ENCODE measurements around the gene UBE2L3. TPM values are rescaled to one million over a fixed set of nuclear protein-coding genes. Genes with fewer than 3 reads are reported as not detected.
A peak's percentile ranks its signal among the peaks of the same experiment; 100 is the strongest.
"Not testable (repeated sequence)": the region's sequence is repeated elsewhere in the genome, so short reads cannot be mapped to it uniquely, and the experiment has no call there.

UBE2L3 gene
- 10 to 100 TPM; 54.0 to 82.1 (median 64.7) TPM for polyA plus RNA-seq
- long read RNA-seq, donor 1, transcript UBE2L3-201 (4 exons, 3,028 nt): major isoform, 114 of 139 reads
- long read RNA-seq, donor 1, partial matches to known transcripts: 22 of 139 reads
- long read RNA-seq, donor 1, other reads (novel, unspliced or antisense): 0 of 139 reads
- long read RNA-seq, donor 2, transcript UBE2L3-201 (4 exons, 3,028 nt): major isoform, 39 of 41 reads
- long read RNA-seq, donor 2, partial matches to known transcripts: 0 of 41 reads
- long read RNA-seq, donor 2, other reads (novel, unspliced or antisense): 0 of 41 reads
- long read RNA-seq, donor 3, transcript UBE2L3-201 (4 exons, 3,028 nt): major isoform, 50 of 68 reads
- long read RNA-seq, donor 3, partial matches to known transcripts: 18 of 68 reads
- long read RNA-seq, donor 3, other reads (novel, unspliced or antisense): 0 of 68 reads
- long read RNA-seq, donor 4, partial matches to known transcripts: 0 of 2 reads
- long read RNA-seq, donor 4, other reads (novel, unspliced or antisense): 0 of 2 reads
- long read RNA-seq, donor 5, transcript UBE2L3-201 (4 exons, 3,028 nt): major isoform, 8 of 14 reads
- long read RNA-seq, donor 5, partial matches to known transcripts: 0 of 14 reads
- long read RNA-seq, donor 5, other reads (novel, unspliced or antisense): 6 of 14 reads
- long read RNA-seq, donor 6, transcript UBE2L3-201 (4 exons, 3,028 nt): major isoform, 46 of 48 reads
- long read RNA-seq, donor 6, partial matches to known transcripts: 0 of 48 reads
- long read RNA-seq, donor 6, other reads (novel, unspliced or antisense): 0 of 48 reads
- long read RNA-seq, donor 7, transcript UBE2L3-201 (4 exons, 3,028 nt): major isoform, 100 of 130 reads
- long read RNA-seq, donor 7, partial matches to known transcripts: 28 of 130 reads
- long read RNA-seq, donor 7, other reads (novel, unspliced or antisense): 0 of 130 reads
- long read RNA-seq, donor 8, transcript UBE2L3-201 (4 exons, 3,028 nt): major isoform, 5 of 5 reads
- long read RNA-seq, donor 8, partial matches to known transcripts: 0 of 5 reads
- long read RNA-seq, donor 8, other reads (novel, unspliced or antisense): 0 of 5 reads
- long read RNA-seq, donor 9, transcript UBE2L3-201 (4 exons, 3,028 nt): major isoform, 5 of 5 reads
- long read RNA-seq, donor 9, partial matches to known transcripts: 0 of 5 reads
- long read RNA-seq, donor 9, other reads (novel, unspliced or antisense): 0 of 5 reads
- long read RNA-seq, donor 10, transcript UBE2L3-201 (4 exons, 3,028 nt): major isoform, 38 of 54 reads
- long read RNA-seq, donor 10, partial matches to known transcripts: 14 of 54 reads
- long read RNA-seq, donor 10, other reads (novel, unspliced or antisense): 0 of 54 reads

DNA sequence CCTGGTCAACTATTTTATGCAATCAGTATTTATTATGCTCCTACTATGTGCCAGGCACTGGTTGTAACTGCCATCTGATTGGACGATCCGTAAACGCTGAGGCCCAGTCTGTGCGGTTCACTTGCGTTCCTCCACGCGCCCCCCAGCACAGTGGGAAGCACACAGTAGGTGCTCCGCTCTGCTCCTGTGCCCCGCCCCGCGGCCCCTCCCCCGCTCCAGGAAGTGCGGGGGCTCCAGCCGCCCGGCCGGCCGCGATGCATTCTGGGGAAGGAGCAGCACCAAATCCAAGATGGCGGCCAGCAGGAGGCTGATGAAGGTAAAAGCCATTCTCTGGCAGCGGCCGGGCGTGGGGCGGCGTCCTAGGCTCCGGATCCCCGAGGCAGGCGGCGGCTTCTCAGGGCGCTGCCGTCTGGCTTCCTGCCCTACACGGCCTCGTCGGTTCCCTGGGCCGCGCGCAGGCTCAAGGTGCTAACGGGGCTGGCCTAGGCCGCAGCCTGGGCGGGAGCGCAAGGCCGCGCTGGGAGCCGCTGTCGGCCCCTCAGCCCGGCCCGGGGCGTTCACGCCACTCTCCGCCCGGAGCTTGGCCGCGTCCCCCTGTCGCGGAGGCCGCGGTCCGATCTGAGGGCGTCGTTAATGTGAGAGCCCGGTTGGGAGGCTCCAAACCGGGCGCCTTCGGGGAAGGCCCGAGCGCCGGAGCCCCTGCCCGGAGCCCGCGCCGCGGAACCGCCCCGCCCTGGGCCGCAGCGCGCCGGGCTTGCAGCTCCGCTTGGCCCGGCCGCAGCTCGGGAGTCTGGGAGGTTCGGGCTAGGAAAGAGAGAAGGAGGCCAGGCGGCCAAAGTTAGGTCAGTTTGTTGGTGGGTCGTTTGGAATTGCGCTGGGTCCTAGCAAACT is at the start of gene UBE2L3:
UBE2L3 (plus strand) TSS at position 259 of the 891 bp plus-strand sequence; CDS start at position 290, 31 bp downstream.
- Histone ChIP-seq H3K4me1 (ENCODE audit: control insufficient read depth in 3 of 3, insufficient read depth in 2 of 3, low read depth in 1 of 3, low read length in 2 of 3) (peaks cover 0 to 18% (median 16%) of the 10 kb centered on the region in 3 donors), H3K27ac (ENCODE audit: low read depth in 1 of 3, low read length in 2 of 3) (peak within 1 kb of the TSS; percentile 93 to 96 (median 95)), H3K9me3 (ENCODE audit: control insufficient read depth in 2 of 2, insufficient read depth in 1 of 2, low read depth in 1 of 2, low read length in 1 of 2) (no peaks in the 10 kb centered on the region), H3K36me3 (ENCODE audit: control insufficient read depth in 3 of 3, insufficient read depth in 2 of 3, low read depth in 1 of 3, low read length in 3 of 3) (peaks cover 0 to 10% (median 0%) of the 10 kb centered on the region in 3 donors), H3K4me3 (ENCODE audit: low read depth in 1 of 3, low read length in 3 of 3) (peak within 1 kb of the TSS; percentile 68 to 96 (median 90)), H3K27me3 (ENCODE audit: control insufficient read depth in 3 of 3, insufficient read depth in 3 of 3, low read length in 3 of 3) (no peaks in the 10 kb centered on the region)
- DNase-seq (peak; percentile 83 to 93), FAIRE-seq (no peak)
- 0 to 1% (median 0%) methylated on average over 56 to 85 of the region's 85 CpGs for WGBS, 3 donors

DNA sequence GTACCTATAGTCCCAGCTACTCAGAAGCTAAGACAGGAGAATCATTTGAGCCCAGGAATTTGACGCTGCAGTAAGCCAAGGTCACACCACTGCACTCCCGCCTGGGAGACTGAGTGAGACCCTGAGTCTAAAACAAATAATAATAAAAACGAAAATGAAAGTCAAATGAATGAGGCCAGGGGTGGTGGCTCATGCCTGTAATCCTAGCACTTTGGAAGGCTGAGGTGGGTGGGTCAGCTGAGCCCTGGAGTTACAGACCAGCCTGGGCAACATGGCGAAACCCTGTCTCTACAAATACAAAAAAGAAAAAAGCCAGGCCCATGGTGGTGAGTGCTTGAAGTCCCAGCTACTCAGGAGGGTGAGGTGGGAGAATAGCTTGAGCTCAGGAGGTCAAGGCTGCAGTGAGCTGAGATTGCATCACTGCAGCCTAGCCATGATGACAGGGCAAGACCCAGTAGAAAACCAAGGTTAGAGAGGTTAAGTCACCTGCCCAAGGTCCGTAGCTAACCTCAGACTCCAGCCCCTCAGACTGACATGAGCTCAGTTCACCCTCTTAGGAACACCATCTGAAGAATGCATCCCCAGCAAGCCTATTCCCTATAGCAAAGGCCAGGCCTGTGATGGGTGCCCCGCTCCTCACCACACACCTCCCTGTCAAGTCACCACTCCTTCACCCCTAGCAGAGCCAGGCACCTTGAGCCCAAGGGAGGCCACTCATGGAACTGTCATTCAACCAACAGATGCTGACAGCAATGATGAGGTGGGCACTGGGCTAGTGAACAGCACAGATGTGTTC is 40.6 kb upstream of the UBE2L3 start:
- not testable (repeated sequence) for H3K27ac ChIP-seq (ENCODE audit: low read depth in 1 of 3, low read length in 2 of 3); FAIRE-seq; H3K4me3 ChIP-seq (ENCODE audit: low read depth in 1 of 3, low read length in 3 of 3); H3K27me3 ChIP-seq (ENCODE audit: control insufficient read depth in 3 of 3, insufficient read depth in 3 of 3, low read length in 3 of 3); H3K36me3 ChIP-seq (ENCODE audit: control insufficient read depth in 3 of 3, insufficient read depth in 2 of 3, low read depth in 1 of 3, low read length in 3 of 3); H3K9me3 ChIP-seq (ENCODE audit: control insufficient read depth in 2 of 2, insufficient read depth in 1 of 2, low read depth in 1 of 2, low read length in 1 of 2); H3K4me1 ChIP-seq (ENCODE audit: control insufficient read depth in 3 of 3, insufficient read depth in 2 of 3, low read depth in 1 of 3, low read length in 2 of 3); DNase-seq
- no CpG with 5 or more reads among the region's 6 CpGs for WGBS, 3 donors

DNA sequence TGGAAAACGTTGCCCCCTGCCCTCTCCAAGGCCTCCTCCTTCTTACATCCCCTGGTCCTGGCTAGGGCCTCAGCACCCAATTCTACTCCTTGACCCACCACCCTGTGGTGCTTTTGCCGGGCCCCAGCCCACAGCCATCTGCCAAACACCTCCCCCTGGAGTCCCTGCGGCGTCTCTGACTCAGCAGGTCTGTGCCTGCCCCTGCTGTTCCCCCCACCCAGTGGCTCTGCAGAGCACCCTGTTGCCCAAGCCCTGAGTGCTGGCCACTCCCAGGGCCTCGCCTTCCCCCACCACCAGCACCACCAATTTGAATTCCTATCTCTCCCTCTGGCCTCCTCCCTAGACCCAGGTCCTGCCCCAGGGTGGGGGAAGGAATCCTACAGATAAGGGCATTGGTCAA is 36.0 kb upstream of the UBE2L3 start:
- not testable (repeated sequence) for H3K9me3 ChIP-seq (ENCODE audit: control insufficient read depth in 2 of 2, insufficient read depth in 1 of 2, low read depth in 1 of 2, low read length in 1 of 2); H3K27ac ChIP-seq (ENCODE audit: low read depth in 1 of 3, low read length in 2 of 3); H3K4me1 ChIP-seq (ENCODE audit: control insufficient read depth in 3 of 3, insufficient read depth in 2 of 3, low read depth in 1 of 3, low read length in 2 of 3); H3K4me3 ChIP-seq (ENCODE audit: low read depth in 1 of 3, low read length in 3 of 3); H3K27me3 ChIP-seq (ENCODE audit: control insufficient read depth in 3 of 3, insufficient read depth in 3 of 3, low read length in 3 of 3); FAIRE-seq; H3K36me3 ChIP-seq (ENCODE audit: control insufficient read depth in 3 of 3, insufficient read depth in 2 of 3, low read depth in 1 of 3, low read length in 3 of 3); DNase-seq
- WGBS, 3 donors: no CpG with 5 or more reads among the region's 5 CpGs

DNA sequence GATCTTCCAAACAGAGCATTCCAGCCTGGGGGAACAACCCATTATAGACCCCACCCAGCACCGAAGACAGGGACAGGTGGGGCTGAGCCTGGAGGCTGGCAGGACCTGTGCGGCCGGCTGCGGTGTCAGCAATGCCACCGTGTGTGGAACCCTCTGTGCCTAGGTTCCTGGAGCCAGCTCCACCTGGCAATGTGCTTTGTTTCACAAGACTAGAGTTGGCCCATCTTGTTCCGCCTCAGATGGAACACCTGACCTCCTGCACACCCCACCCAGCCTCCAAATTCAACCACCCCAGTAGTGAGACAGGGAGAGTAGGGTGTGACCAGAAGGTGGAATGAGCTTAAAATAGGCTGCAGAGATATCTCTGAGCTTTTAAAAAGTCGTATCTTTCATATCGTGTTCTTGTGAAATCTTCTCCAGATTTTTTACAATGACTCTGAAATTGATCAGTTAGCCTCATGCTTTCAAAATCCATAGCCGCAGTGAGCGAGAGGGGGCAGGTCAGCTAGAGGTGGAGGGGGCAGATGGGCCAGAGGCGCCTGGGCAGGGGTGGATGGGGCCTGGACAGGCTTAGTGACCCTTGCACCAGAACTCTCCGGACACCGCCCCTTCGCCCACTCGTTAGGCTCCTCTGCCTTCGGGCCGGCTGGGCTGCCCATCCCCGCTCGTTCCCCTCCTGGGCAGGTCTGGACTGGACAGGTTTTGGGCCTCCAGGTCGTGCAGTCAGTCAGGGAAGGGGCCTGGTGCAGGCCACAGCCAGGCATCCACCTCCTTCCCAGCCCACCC is 34.5 kb upstream of the UBE2L3 start:
- not testable (repeated sequence) for H3K27me3 ChIP-seq (ENCODE audit: control insufficient read depth in 3 of 3, insufficient read depth in 3 of 3, low read length in 3 of 3); H3K9me3 ChIP-seq (ENCODE audit: control insufficient read depth in 2 of 2, insufficient read depth in 1 of 2, low read depth in 1 of 2, low read length in 1 of 2); H3K36me3 ChIP-seq (ENCODE audit: control insufficient read depth in 3 of 3, insufficient read depth in 2 of 3, low read depth in 1 of 3, low read length in 3 of 3); H3K4me3 ChIP-seq (ENCODE audit: low read depth in 1 of 3, low read length in 3 of 3); H3K27ac ChIP-seq (ENCODE audit: low read depth in 1 of 3, low read length in 2 of 3); DNase-seq; H3K4me1 ChIP-seq (ENCODE audit: control insufficient read depth in 3 of 3, insufficient read depth in 2 of 3, low read depth in 1 of 3, low read length in 2 of 3); FAIRE-seq
- WGBS, 3 donors: no CpG with 5 or more reads among the region's 20 CpGs

- not testable (repeated sequence) for H3K27ac ChIP-seq (ENCODE audit: low read depth in 1 of 3, low read length in 2 of 3); FAIRE-seq; H3K36me3 ChIP-seq (ENCODE audit: control insufficient read depth in 3 of 3, insufficient read depth in 2 of 3, low read depth in 1 of 3, low read length in 3 of 3); H3K9me3 ChIP-seq (ENCODE audit: control insufficient read depth in 2 of 2, insufficient read depth in 1 of 2, low read depth in 1 of 2, low read length in 1 of 2); H3K4me1 ChIP-seq (ENCODE audit: control insufficient read depth in 3 of 3, insufficient read depth in 2 of 3, low read depth in 1 of 3, low read length in 2 of 3); H3K4me3 ChIP-seq (ENCODE audit: low read depth in 1 of 3, low read length in 3 of 3); DNase-seq; H3K27me3 ChIP-seq (ENCODE audit: control insufficient read depth in 3 of 3, insufficient read depth in 3 of 3, low read length in 3 of 3)
- no CpG with 5 or more reads among the region's 7 CpGs for WGBS, 3 donors
Measured at GRCh38 chr22:21539862-21540261, 27.7 kb upstream of the UBE2L3 start.

- not testable (repeated sequence) for DNase-seq; H3K9me3 ChIP-seq (ENCODE audit: control insufficient read depth in 2 of 2, insufficient read depth in 1 of 2, low read depth in 1 of 2, low read length in 1 of 2)
Measured at GRCh38 chr22:21544432-21545322, 22.8 kb upstream of the UBE2L3 start.

More at GRCh38 chr22:21544432-21545322, 22.8 kb upstream of the UBE2L3 start:
- not testable (repeated sequence) for H3K4me3 ChIP-seq (ENCODE audit: low read depth in 1 of 3, low read length in 3 of 3); H3K27me3 ChIP-seq (ENCODE audit: control insufficient read depth in 3 of 3, insufficient read depth in 3 of 3, low read length in 3 of 3); H3K4me1 ChIP-seq (ENCODE audit: control insufficient read depth in 3 of 3, insufficient read depth in 2 of 3, low read depth in 1 of 3, low read length in 2 of 3); H3K27ac ChIP-seq (ENCODE audit: low read depth in 1 of 3, low read length in 2 of 3); H3K36me3 ChIP-seq (ENCODE audit: control insufficient read depth in 3 of 3, insufficient read depth in 2 of 3, low read depth in 1 of 3, low read length in 3 of 3); FAIRE-seq
- 91 to 95% (median 92%) methylated on average over 1 to 2 of the region's 17 CpGs for WGBS, 3 donors

Measured in small intestine (tissue), 16 donors.